OCI-LY3 (cell line): ENCODE results near the gene ENTPD2.
"Not testable (repeated sequence)": the region's sequence is repeated elsewhere in the genome, so short reads cannot be mapped to it uniquely, and the experiment has no call there.

Experiments
- H2AFZ ChIP-seq: fragments of 200-600, 300-600 bp; shearing (Covaris generic); 2 replicates; pipeline ENCODE4 v1.6.0; 2014; ENCODE audit warnings: antibody characterized with exemption, low read depth, low read length
- H3K27ac ChIP-seq: fragments of 200-600, 300-600 bp; sonication (generic); 2 replicates; pipeline ENCODE4 v1.5.1; 2014; ENCODE audit warnings: mild to moderate bottlenecking, low read length, moderate library complexity, mixed read lengths
- H3K27me3 ChIP-seq: fragments of 200-600, 300-600 bp; sonication (generic); 2 replicates; pipeline ENCODE4 v1.6.1; 2014; ENCODE audit warnings: low read depth, low read length, mixed read lengths
- H3K36me3 ChIP-seq: fragments of 200-600, 300-600 bp; sonication (generic); replicated peaks from 2 replicates; pipeline ENCODE3; 2014; ENCODE audit warnings: low read depth, low read length, mixed read lengths
- H3K4me1 ChIP-seq: fragments of 300-600, 200-600 bp; sonication (generic); 2 replicates; pipeline ENCODE4 v1.6.1; 2014; ENCODE audit warnings: low read length, mixed read lengths
- H3K4me2 ChIP-seq: fragments of 200-600, 300-600 bp; sonication (generic); 2 replicates; pipeline ENCODE4 v1.6.1; 2014; ENCODE audit warnings: low read length, mixed read lengths
- H3K4me3 ChIP-seq: fragments of 300-600, 200-600 bp; sonication (generic); 2 replicates; pipeline ENCODE4 v1.5.1; 2014; ENCODE audit warnings: antibody characterized with exemption, mild to moderate bottlenecking, low read length, moderate library complexity
- H3K79me2 ChIP-seq: fragments of 300-600, 200-600 bp; shearing (Covaris generic); 2 replicates; pipeline ENCODE4 v1.6.1; 2014; ENCODE audit warnings: mild to moderate bottlenecking, low read length, mixed read lengths
- H3K9ac ChIP-seq: fragments of 300-600, 200-600 bp; shearing (Covaris generic); 2 replicates; pipeline ENCODE4 v1.6.0; 2014; ENCODE audit warnings: mild to moderate bottlenecking, low read length, moderate library complexity
- H3K9me3 ChIP-seq: fragments of 200-600, 300-600 bp; shearing (Covaris generic); 2 replicates; pipeline ENCODE4 v1.6.1; 2014; ENCODE audit warnings: low read length, mixed read lengths; ENCODE audit not compliant: insufficient read depth
- H4K20me1 ChIP-seq: fragments of 200-600, 300-600 bp; sonication (generic); 2 replicates; pipeline ENCODE4 v1.6.1; 2016; ENCODE audit warnings: low read length, mixed read lengths; ENCODE audit not compliant: insufficient read depth
- EZH2phosphoT487 ChIP-seq: fragments of 200-600 bp; shearing (Covaris generic); IDR thresholded peaks from 2 replicates; pipeline ENCODE4 v1.6.1; 2018; ENCODE audit warnings: antibody characterized with exemption, mixed run types, low read depth
- TF ChIP-seq, protein P1 (sequence below): fragments of 200-600, 300-600 bp; sonication (generic); IDR thresholded peaks from 2 replicates; pipeline ENCODE4 v1.5.1; 2014; ENCODE audit warnings: antibody characterized with exemption, low read length, low read depth

Gene ENTPD2

DNA sequence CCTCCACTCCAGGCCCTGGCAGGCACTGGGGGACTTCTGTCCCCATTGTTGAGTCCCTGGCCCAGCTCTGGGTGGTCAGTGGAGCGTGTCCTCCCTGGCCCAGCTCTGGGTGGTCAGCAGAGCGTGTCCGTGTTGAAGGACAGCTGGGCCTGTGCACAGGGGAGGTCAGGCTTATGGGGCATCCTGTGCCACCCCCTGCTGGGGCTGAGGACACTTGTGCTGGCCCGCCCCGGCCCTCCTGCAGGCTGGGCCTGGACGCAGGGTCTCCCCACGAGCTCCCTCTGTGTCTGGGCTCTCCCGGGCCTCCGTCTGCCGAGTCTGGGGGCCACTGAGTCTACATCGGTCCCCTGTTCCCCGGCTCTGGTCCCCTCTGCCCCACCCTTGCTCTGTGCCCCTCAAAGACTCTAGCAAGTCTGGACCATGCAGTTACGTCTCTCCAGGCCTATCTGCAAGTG, 46.0 kb downstream of the ENTPD2 start:
- no peaks in the 10 kb centered on the region for H3K36me3 ChIP-seq
- no peaks in the 10 kb centered on the region for H3K4me1 ChIP-seq
- H3K4me2 ChIP-seq, result no peak overlapping the region
- no peaks in the 10 kb centered on the region; the same call in 1 of the 2 replicates for H3K27me3 ChIP-seq
- H3K9ac ChIP-seq, result no peak overlapping the region
- H3K79me2 ChIP-seq, result no peaks in the 10 kb centered on the region
- H4K20me1 ChIP-seq, result no peaks in the 10 kb centered on the region
- TF ChIP-seq, protein P1, sequence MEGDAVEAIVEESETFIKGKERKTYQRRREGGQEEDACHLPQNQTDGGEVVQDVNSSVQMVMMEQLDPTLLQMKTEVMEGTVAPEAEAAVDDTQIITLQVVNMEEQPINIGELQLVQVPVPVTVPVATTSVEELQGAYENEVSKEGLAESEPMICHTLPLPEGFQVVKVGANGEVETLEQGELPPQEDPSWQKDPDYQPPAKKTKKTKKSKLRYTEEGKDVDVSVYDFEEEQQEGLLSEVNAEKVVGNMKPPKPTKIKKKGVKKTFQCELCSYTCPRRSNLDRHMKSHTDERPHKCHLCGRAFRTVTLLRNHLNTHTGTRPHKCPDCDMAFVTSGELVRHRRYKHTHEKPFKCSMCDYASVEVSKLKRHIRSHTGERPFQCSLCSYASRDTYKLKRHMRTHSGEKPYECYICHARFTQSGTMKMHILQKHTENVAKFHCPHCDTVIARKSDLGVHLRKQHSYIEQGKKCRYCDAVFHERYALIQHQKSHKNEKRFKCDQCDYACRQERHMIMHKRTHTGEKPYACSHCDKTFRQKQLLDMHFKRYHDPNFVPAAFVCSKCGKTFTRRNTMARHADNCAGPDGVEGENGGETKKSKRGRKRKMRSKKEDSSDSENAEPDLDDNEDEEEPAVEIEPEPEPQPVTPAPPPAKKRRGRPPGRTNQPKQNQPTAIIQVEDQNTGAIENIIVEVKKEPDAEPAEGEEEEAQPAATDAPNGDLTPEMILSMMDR, result no peak
- no peak for TF ChIP-seq EZH2phosphoT487
- H2AFZ ChIP-seq, result no peak overlapping the region
- no peak overlapping the region for H3K27ac ChIP-seq
- H3K9me3 ChIP-seq, result no peaks in the 10 kb centered on the region
- H3K4me3 ChIP-seq, result no peak overlapping the region

DNA sequence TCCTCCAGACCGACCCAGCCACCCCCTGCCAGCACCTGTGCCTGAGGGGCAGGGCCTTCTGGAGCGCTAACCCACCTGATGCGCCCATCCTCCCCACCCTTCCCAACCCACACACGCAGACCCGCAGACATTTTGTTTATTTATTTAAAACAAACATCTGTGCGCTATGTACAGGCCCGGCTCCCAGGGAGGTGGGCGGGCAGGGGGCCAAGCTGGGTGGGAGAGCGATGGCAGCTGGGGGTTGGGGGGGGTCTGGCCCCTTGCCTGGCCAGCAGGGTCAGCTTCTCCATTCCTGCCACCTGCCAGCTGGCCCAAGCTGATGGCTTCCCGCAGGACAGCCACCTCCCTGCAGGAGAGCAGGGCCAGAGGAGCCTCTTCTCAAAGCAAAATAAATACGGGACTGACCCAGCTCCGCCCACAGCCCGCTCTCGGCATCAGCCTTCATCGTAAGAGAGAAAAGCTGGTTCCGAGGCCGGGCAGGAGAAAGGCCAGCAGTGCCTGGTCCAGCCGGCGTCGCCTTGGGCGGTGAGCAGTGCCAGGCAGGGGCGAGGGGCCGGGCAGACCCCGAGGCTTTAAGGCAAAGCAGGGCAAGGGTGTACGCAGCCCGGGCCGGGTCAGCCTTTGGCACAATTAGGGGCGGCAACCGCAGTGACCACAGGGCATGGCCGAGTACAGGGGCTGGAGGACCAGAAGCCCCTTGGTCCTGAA, 46.6 kb downstream of the ENTPD2 start:
- Histone ChIP-seq H3K4me1 (no peaks in the 10 kb centered on the region), H3K27ac (no peak overlapping the region), H4K20me1 (no peaks in the 10 kb centered on the region), H3K4me3 (no peak overlapping the region), H3K36me3 (no peaks in the 10 kb centered on the region), H2AFZ (no peak overlapping the region), H3K9ac (no peak overlapping the region), H3K4me2 (no peak overlapping the region), H3K27me3 (peaks cover under 1% of the 10 kb centered on the region), H3K79me2 (no peaks in the 10 kb centered on the region), H3K9me3 (no peaks in the 10 kb centered on the region)
- TF ChIP-seq EZH2phosphoT487, result no peak
- TF ChIP-seq, protein P1, result no peak

GRCh38 chr9:137006116-137007003, 47.5 kb downstream of the ENTPD2 start:
- no peak for TF ChIP-seq EZH2phosphoT487
- TF ChIP-seq, protein P1, result no peak
- no peak overlapping the region for H3K4me3 ChIP-seq
- peaks cover 7% of the 10 kb centered on the region for H3K27me3 ChIP-seq
- H4K20me1 ChIP-seq, result no peaks in the 10 kb centered on the region
- H3K9me3 ChIP-seq, result no peaks in the 10 kb centered on the region
- no peak overlapping the region for H3K27ac ChIP-seq
- H3K4me2 ChIP-seq, result no peak overlapping the region
- no peaks in the 10 kb centered on the region for H3K36me3 ChIP-seq
- H3K9ac ChIP-seq, result no peak overlapping the region
- H3K79me2 ChIP-seq, result no peaks in the 10 kb centered on the region
- peaks cover under 1% of the 10 kb centered on the region; the same call in 1 of the 2 replicates for H3K4me1 ChIP-seq
- H2AFZ ChIP-seq, result no peak overlapping the region

DNA sequence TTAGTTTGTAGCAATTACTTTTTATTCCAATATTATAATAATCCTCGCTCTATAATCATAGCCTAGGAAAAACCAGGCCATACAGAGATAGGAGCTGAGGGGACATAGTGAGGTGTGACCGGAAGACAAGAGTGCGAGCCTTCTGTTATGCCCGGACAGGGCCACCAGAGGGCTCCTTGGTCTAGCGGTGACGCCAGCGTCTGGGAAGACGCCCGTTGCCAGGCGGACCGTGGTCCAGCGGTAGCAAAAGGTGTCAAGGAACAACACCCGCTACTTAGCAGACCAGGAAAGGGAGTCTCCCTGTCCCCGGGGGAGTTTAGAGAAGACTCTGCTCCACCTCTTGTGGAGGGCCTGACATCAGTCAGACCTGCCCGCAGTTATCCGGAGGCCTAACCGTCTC, 49.6 kb downstream of the ENTPD2 start:
- Histone ChIP-seq H3K4me1 (peaks cover 21% of the 10 kb centered on the region), H3K27me3 (peaks cover 10% of the 10 kb centered on the region)
- H3K27ac ChIP-seq, H3K9me3 ChIP-seq, H3K9ac ChIP-seq, H4K20me1 ChIP-seq, H3K4me2 ChIP-seq, H3K4me3 ChIP-seq, H3K36me3 ChIP-seq, H3K79me2 ChIP-seq, H2AFZ ChIP-seq: not testable (repeated sequence)
- TF ChIP-seq, protein P1, result peak; percentile 19; the same call in 1 of the 2 replicates
